Middle frontal gyrus (tissue), 1 donor: ENCODE measurements around the gene FREM1.
"Not testable (repeated sequence)": the region's sequence is repeated elsewhere in the genome, so short reads cannot be mapped to it uniquely, and the experiment has no call there.

Source experiments
- DNase-seq: peaks from one replicate; pipeline ENCODE4 v3.0.0-alpha.2; 2015; ENCODE audit warnings: low spot score; ENCODE audit errors: extremely low spot score

The FREM1 gene

GRCh38 chr9:14909961-14910805 is at the start of gene FREM1:
TSS of gene FREM1 (minus strand) at chr9:14910428. CDS start at chr9:14868977, 41,451 bp downstream.
- DNase-seq, result no peak

GRCh38 chr9:14958989-14959388 is 48.8 kb upstream of the FREM1 start:
- no peak for DNase-seq

GRCh38 chr9:14957109-14957508 is 46.9 kb upstream of the FREM1 start:
- no peak for DNase-seq

GRCh38 chr9:14956208-14956607 is 46.0 kb upstream of the FREM1 start:
- no peak for DNase-seq

GRCh38 chr9:14945351-14945750 is 35.1 kb upstream of the FREM1 start:
- no peak for DNase-seq

- DNase-seq, result no peak
Observed at GRCh38 chr9:14941501-14942405, 31.5 kb upstream of the FREM1 start.

- DNase-seq, result no peak
Observed at GRCh38 chr9:14939378-14939777, 29.1 kb upstream of the FREM1 start.

- DNase-seq, result no peak
Observed at GRCh38 chr9:14937216-14937615, 27.0 kb upstream of the FREM1 start.

GRCh38 chr9:14936491-14936890 is 26.3 kb upstream of the FREM1 start:
- DNase-seq, result no peak

- DNase-seq, result no peak
Observed at GRCh38 chr9:14935964-14936363, 25.7 kb upstream of the FREM1 start.

- no peak for DNase-seq
Observed at GRCh38 chr9:14935106-14935751, 25.0 kb upstream of the FREM1 start.

GRCh38 chr9:14932641-14933040 is 22.4 kb upstream of the FREM1 start:
- no peak for DNase-seq

GRCh38 chr9:14932231-14932630 is 22.0 kb upstream of the FREM1 start:
- no peak for DNase-seq

GRCh38 chr9:14926941-14927624 is 16.9 kb upstream of the FREM1 start:
- no peak for DNase-seq

- no peak for DNase-seq
Observed at GRCh38 chr9:14924230-14925219, 14.3 kb upstream of the FREM1 start.

- no peak for DNase-seq
Observed at GRCh38 chr9:14923701-14924100, 13.5 kb upstream of the FREM1 start.

GRCh38 chr9:14920805-14921204 is 10.6 kb upstream of the FREM1 start:
- DNase-seq, result not testable (repeated sequence)

- DNase-seq, result no peak
Observed at GRCh38 chr9:14913366-14913765, 3.1 kb upstream of the FREM1 start.

- DNase-seq, result no peak
Observed at GRCh38 chr9:14912859-14913258, 2.6 kb upstream of the FREM1 start.

GRCh38 chr9:14911046-14911445 is 818 bp upstream of the FREM1 start:
- DNase-seq, result no peak
